Lower leg skin (tissue), 4 donors: ENCODE results near the gene YPEL3. TPM values are rescaled to one million over a fixed set of nuclear protein-coding genes. Genes with fewer than 3 reads are reported as not detected.

Source experiments
- DNase-seq, 2 donors: peaks; one replicate each; pipeline ENCODE4 v3.0.0-alpha.2; 2019; ENCODE audit warnings: low spot score in 2 of 2
- H3K4me3 ChIP-seq: fragments of 200-600 bp; sonication (generic); 2 replicates; pipeline ENCODE4 v1.5.1; 2017; ENCODE audit warnings: mild to moderate bottlenecking, low read depth; ENCODE audit not compliant: poor library complexity, severe bottlenecking
- CTCF ChIP-seq, 3 donors: fragments of 450-650 bp; IDR thresholded peaks; one replicate each; pipeline ENCODE4 v1.5.1; 2016; ENCODE audit warnings: antibody characterized with exemption in 3 of 3, mild to moderate bottlenecking in 3 of 3, moderate library complexity in 2 of 3
- POLR2A ChIP-seq, 2 donors: fragments of 450-650 bp; IDR thresholded peaks; one replicate each; pipeline ENCODE4 v1.6.1; 2016 to 2017; ENCODE audit warnings: antibody characterized with exemption in 2 of 2, mild to moderate bottlenecking in 1 of 2, moderate library complexity in 1 of 2
- WGBS, 2 donors: methylation state at CpG; one replicate each; pipeline ENCODE4 v1.1.5; 2018; 5-methylcytosine and 5-hydroxymethylcytosine counted together
- intact Hi-C: fragments of 100-400 bp; cut with DNase I; formaldehyde crosslinking; loops from one replicate; pipeline ENCODE4 v1.15.0; 2023; ENCODE audit warnings: low total_unique reads
- total RNA-seq, 4 donors: library from RNA; depleted of rRNA; stranded (reverse); fragments of >200 nt; gene quantifications; one replicate each; pipeline ENCODE4 v1.1.0, GENCODE V29; 2016

YPEL3 gene
- total RNA-seq, 4 donors from 2014 or later: 185 to 351 (median 229) TPM

DNA sequence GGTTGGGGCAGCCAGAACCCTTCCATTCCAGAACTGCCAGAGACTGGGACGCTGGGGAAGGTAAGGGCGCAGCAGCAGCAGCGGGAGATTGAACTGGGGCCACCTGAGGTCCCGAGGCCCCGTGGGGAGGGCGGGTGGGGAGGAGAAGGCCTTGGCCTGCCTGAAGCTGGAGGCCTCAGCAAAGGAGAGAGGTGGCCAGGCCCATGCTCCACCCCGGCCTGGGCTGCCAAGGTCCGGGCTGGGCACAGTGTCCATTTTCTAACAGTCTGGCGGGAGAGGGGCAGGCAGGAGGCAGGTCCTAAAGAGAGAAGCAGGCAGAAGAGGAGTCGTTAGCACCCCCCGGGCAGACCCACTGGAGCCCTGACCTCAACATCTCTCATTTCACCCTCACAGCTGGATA is 18.4 kb upstream of the YPEL3 start:
- 70 to 77% methylated on average over 11 of the region's 11 CpGs for WGBS, 2 donors
- H3K4me3 ChIP-seq: no peak overlapping the region
- DNase-seq: no peak
- intact Hi-C loops: no loop called here
- TF ChIP-seq CTCF (IDR thresholded peaks at IDR 0.05): no peak
- TF ChIP-seq POLR2A (IDR thresholded peaks at IDR 0.05): no peak

GRCh38 chr16:30113711-30114333 is 17.8 kb upstream of the YPEL3 start:
- no peak overlapping the region for H3K4me3 ChIP-seq
- intact Hi-C loops: no loop called here
- no peak for TF ChIP-seq CTCF (IDR thresholded peaks at IDR 0.05)
- 88 to 93% methylated on average over 17 to 20 of the region's 20 CpGs for WGBS, 2 donors
- no peak for DNase-seq

DNA sequence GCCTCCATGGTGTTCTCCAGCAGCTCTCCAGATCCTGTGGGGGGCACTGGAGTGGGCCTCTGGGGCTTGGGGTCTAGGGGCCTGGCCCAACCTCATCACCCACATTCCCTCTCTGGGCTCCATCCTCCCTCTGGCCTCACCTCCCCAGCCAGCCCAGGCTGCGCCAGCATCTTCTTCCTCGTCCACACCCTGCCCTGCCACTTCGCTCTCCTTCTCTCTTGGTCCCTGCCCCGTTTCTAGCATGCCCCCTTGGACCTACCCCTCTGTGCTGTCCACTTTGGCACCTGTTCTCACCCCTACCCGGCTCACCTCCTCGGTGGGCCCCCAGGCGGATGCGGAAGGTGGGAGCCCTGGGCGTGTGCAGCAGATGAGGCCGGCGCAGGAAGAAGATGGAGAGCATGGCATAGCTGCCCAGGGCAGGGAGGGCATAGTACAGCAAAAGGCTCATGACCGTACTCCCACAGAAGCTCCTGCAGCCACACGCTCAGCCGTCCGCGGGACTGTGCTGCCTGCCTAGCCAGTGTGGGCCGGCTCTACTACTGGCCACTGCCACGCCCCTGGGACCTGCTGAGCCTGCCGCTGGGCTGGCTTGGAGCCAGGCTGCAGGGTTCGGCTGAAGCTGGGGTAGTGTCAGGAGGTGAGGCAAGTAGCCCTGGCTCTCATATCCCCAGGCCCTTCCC is 17.2 kb upstream of the YPEL3 start, which contains the start of gene GDPD3:
TSS of gene GDPD3 (minus strand) at position 507 of the 680 bp plus-strand sequence. CDS start at position 448, 59 bp downstream.
- intact Hi-C loops: no loop called here
- H3K4me3 ChIP-seq: no peak within 1 kb of the TSS
- WGBS, 2 donors: 71 to 84% methylated on average over 12 to 17 of the region's 20 CpGs
- no peak for DNase-seq
- TF ChIP-seq POLR2A (IDR thresholded peaks at IDR 0.05) (no peak), CTCF (IDR thresholded peaks at IDR 0.05) (no peak)

GRCh38 chr16:30112197-30113030 is 16.4 kb upstream of the YPEL3 start:
- H3K4me3 ChIP-seq: no peak overlapping the region
- TF ChIP-seq POLR2A (IDR thresholded peaks at IDR 0.05) (no peak), CTCF (IDR thresholded peaks at IDR 0.05) (peak in 1 of 3 donors; percentile 16)
- intact Hi-C loops: no loop called here
- peak in 1 of 2 donors; percentile 89 for DNase-seq
- WGBS, 2 donors: 88 to 89% methylated on average over 28 to 29 of the region's 29 CpGs

DNA sequence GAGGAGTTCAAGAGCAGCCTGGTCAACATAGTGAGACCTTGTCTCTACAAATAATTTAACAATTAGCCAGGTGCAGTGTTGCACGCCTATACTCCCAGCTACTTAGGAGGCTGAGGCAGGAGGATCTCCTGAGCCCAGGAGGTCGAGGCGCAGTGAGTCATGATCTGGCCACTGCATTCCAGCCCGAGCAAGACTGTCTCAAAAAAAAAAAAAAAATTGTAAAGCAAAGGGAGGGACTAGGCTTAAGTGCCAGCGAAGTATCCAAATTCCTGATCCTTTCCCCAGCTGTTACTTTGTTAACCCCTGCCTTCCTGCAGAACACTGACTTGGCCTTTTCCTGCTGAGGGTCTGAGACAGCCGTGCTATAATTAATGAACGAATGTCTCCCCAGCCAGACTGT is 14.6 kb upstream of the YPEL3 start:
- TF ChIP-seq POLR2A (IDR thresholded peaks at IDR 0.05) (no peak), CTCF (IDR thresholded peaks at IDR 0.05) (no peak)
- 66 to 71% methylated on average over 7 of the region's 7 CpGs for WGBS, 2 donors
- DNase-seq: no peak
- intact Hi-C loops: no loop called here
- H3K4me3 ChIP-seq: no peak overlapping the region
